Type B pancreatic cell (in vitro differentiated cells): ENCODE measurements around the gene EEF1E1. TPM values are rescaled to one million over a fixed set of nuclear protein-coding genes. Genes with fewer than 3 reads are reported as not detected.
"Not testable (repeated sequence)": the region's sequence is repeated elsewhere in the genome, so short reads cannot be mapped to it uniquely, and the experiment has no call there.

ENCODE experiments used
- DNase-seq: peaks from one replicate; pipeline ENCODE4 v3.0.0; 2021; ENCODE audit warnings: mixed read lengths; ENCODE audit not compliant: unreplicated experiment; ENCODE audit errors: extremely low spot score
- H3K27ac Mint-ChIP-seq: 2 replicates; pipeline ENCODE4 v1.8.0; 2021; ENCODE audit warnings: mild to moderate bottlenecking, mixed read lengths
- H3K27me3 Mint-ChIP-seq: 2 replicates; pipeline ENCODE4 v1.8.0; 2021; ENCODE audit warnings: mixed read lengths
- H3K36me3 Mint-ChIP-seq: 2 replicates; pipeline ENCODE4 v1.8.0; 2021; ENCODE audit warnings: mixed read lengths
- H3K4me1 Mint-ChIP-seq: one replicate; pipeline ENCODE4 v1.8.0; 2021; ENCODE audit warnings: mixed read lengths; ENCODE audit not compliant: unreplicated experiment
- H3K4me3 Mint-ChIP-seq: 2 replicates; pipeline ENCODE4 v1.8.0; 2021; ENCODE audit warnings: mild to moderate bottlenecking, mixed read lengths
- H3K9me3 Mint-ChIP-seq: 2 replicates; pipeline ENCODE4 v1.8.0; 2021; ENCODE audit warnings: mixed read lengths
- total RNA-seq: library from RNA; stranded (reverse); gene quantifications from 2 replicates; pipeline ENCODE4 v1.2.1, GENCODE V29; 2021; ENCODE audit warnings: low replicate concordance
- TF ChIP-seq, protein P1 (sequence below): fragments of 200-600 bp; sonication (generic); conservative IDR thresholded peaks from 2 replicates; pipeline ENCODE4 v1.5.0; 2021; ENCODE audit warnings: antibody characterized with exemption, mild to moderate bottlenecking

The EEF1E1 gene
- total RNA-seq, 1 donor from 2014 or later = 37.0 TPM

DNA sequence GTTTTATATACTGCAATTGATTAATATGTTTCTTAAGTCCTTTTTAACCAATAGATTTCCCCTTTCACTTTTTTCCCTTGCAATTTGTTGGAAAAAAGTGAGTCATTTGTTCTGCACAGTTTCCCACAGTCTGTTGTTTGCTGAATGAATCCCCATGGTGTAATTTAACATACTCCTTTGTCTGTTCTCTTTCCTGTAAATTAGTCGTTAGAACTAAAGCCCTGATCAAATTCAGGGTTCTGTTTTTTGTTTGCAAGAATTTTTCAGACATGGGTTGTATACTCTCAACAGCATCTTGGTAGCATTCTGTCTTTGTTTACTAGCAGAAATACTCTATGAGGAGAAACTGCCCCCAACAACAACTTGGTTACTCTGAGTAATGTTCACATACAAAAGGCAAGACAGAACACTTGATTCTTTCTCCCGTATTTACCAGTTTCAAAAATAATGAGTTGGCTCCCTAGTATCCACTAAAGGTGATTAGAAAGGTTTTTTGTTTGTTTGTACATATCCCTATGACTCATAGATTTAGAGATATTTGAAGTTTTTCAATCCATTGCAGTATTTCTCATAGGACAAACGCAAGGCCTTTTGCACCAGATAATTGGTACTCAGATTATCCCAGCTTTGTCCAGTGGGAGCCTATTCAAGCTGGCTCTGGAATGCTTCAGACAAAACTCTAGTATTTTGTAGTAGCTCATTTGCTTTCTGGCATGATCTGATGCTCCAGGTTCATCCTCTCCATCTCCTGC, 54.6 kb downstream of the EEF1E1 start:
- Mint-ChIP-seq H3K4me3 (no peak overlapping the region), H3K9me3 (peaks cover 7% of the 10 kb centered on the region), H3K27me3 (no peaks in the 10 kb centered on the region), H3K4me1 (peaks cover 10% of the 10 kb centered on the region), H3K27ac (no peak overlapping the region), H3K36me3 (peaks cover 44% of the 10 kb centered on the region)
- TF ChIP-seq, protein P1, sequence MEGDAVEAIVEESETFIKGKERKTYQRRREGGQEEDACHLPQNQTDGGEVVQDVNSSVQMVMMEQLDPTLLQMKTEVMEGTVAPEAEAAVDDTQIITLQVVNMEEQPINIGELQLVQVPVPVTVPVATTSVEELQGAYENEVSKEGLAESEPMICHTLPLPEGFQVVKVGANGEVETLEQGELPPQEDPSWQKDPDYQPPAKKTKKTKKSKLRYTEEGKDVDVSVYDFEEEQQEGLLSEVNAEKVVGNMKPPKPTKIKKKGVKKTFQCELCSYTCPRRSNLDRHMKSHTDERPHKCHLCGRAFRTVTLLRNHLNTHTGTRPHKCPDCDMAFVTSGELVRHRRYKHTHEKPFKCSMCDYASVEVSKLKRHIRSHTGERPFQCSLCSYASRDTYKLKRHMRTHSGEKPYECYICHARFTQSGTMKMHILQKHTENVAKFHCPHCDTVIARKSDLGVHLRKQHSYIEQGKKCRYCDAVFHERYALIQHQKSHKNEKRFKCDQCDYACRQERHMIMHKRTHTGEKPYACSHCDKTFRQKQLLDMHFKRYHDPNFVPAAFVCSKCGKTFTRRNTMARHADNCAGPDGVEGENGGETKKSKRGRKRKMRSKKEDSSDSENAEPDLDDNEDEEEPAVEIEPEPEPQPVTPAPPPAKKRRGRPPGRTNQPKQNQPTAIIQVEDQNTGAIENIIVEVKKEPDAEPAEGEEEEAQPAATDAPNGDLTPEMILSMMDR = no peak
- DNase-seq = no peak

DNA sequence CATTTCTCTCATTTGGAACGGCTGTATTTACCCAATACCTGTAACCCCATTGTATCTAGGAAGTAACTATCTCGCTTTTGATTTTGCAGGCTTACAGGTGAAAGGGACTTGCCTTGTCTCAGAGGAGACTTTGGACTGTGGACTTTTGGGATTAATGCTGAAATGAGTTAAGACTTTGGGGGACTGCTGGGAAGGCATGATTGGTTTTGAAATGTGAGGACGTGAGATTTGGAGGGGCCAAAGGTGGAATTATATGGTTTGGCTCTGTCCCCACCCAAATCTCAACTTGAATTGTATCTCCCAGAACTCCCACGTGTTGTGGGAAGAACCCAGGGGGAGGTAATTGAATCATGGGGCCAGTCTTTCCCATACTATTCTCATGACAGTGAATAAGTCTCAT, 56.6 kb downstream of the EEF1E1 start:
- H3K27ac Mint-ChIP-seq, DNase-seq, H3K4me3 Mint-ChIP-seq, H3K9me3 Mint-ChIP-seq, H3K27me3 Mint-ChIP-seq: not testable (repeated sequence)
- Mint-ChIP-seq H3K4me1 (peaks cover 10% of the 10 kb centered on the region), H3K36me3 (peaks cover 40% of the 10 kb centered on the region)

DNA sequence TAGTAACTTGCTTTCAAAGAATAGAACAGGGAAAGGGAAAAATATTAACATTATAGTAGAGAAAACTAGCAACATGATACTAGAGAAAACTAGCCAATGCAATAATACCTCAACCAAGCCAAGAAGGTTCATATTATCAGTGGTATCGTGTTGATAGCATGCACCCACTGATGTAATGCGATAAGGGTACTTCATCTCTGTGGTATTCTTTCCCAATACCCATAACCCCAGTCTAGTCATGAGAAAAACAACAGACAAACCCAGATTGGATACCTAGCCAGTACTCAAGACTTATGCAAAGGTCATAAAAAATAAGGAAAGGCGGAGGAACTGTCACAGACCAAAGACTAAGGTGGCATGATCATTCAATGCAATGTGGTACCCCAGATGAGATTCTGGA, 59.1 kb downstream of the EEF1E1 start:
- H3K27me3 Mint-ChIP-seq = no peaks in the 10 kb centered on the region
- H3K4me1 Mint-ChIP-seq = peaks cover 10% of the 10 kb centered on the region
- H3K36me3 Mint-ChIP-seq = peaks cover 48% of the 10 kb centered on the region
- TF ChIP-seq, protein P1 = no peak
- H3K4me3 Mint-ChIP-seq = no peak overlapping the region
- H3K27ac Mint-ChIP-seq = no peak overlapping the region
- peaks cover 7% of the 10 kb centered on the region for H3K9me3 Mint-ChIP-seq
- DNase-seq = no peak

DNA sequence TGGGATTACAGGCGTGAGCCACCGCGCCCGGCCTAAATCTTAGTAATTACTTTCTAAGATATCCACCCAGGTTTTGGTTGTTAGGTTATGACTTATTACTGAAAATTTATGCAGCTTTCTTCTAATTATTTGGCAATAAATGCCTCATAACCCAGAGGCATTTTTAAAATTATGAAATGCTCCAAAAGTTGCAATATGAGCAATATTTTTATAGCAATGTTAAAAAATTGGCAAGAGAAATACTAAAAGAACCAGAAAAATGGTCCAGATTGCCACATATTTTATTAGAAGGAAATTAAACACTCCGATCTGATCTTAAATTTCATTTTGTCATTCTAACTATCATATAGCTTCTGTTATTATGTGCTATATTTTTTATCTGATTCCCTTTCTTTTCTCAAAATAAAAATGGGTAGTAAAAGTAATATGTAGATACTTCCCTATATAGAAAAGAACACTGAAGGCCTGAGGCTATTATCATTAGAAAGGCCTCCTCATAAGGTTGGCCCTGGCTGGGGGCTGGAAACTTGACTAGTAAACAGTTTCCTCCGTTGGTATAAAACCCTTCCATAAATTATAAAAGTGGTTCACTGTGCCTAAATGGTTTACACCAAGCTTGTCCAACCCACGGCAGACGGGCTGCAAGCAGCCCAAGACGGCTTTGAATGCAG, 60.3 kb downstream of the EEF1E1 start:
- Mint-ChIP-seq H3K27ac (no peak overlapping the region), H3K9me3 (peaks cover 7% of the 10 kb centered on the region), H3K4me3 (no peak overlapping the region), H3K36me3 (peaks cover 45% of the 10 kb centered on the region), H3K27me3 (no peaks in the 10 kb centered on the region), H3K4me1 (no peaks in the 10 kb centered on the region)
- TF ChIP-seq, protein P1 = no peak
- no peak for DNase-seq

DNA sequence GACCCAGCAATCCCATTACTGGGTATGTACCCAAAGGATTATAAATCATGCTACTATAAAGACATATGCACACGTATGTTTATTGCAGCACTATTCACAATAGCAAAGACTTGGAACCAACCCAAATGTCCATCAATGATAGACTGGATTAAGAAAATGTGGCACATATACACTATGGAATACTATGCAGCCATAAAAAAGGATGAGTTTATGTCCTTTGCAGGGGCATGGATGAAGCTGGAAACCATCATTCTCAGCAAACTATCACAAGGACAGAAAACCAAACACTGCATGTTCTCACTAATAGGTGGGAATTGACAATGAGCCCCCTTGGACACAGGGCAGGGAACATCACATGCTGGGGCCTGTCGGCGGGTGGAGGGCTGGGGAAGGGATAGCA, 68.2 kb downstream of the EEF1E1 start:
- not testable (repeated sequence) for H3K27me3 Mint-ChIP-seq, H3K4me3 Mint-ChIP-seq, H3K9me3 Mint-ChIP-seq, H3K4me1 Mint-ChIP-seq, DNase-seq, H3K27ac Mint-ChIP-seq
- H3K36me3 Mint-ChIP-seq = peaks cover 37% of the 10 kb centered on the region

DNA sequence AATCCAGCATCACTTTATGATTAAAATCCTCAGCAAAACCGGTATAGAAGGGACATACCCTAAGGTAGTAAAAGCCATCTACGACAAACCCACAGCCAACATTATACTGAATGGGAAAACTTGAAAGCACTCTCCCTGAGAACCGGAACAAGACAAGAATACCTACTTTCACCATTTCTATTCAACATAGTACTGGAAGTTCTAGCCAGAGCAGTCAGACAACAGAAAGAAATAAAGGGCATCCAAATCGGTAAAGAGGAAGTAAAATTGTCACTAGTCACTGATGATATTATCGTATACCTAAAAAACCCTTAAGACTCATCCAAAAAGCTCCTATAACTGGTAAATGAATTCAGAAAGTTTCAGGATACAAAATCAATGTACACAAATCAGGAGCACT, 71.4 kb downstream of the EEF1E1 start:
- H3K4me3 Mint-ChIP-seq = no peak overlapping the region
- TF ChIP-seq, protein P1 = no peak
- peaks cover 20% of the 10 kb centered on the region for H3K4me1 Mint-ChIP-seq
- no peak for DNase-seq
- no peaks in the 10 kb centered on the region for H3K27me3 Mint-ChIP-seq
- peaks cover 5% of the 10 kb centered on the region for H3K9me3 Mint-ChIP-seq
- peaks cover 19% of the 10 kb centered on the region for H3K36me3 Mint-ChIP-seq
- no peak overlapping the region for H3K27ac Mint-ChIP-seq

Other genes with a start within 250 kb of the EEF1E1 start
- 91.5 and 94.9 TPM in 2 replicates for gene TXNDC5, start 191.8 kb downstream of the EEF1E1 start, total RNA-seq
- 8.8 and 14.2 TPM in 2 replicates for gene BLOC1S5, start 38.2 kb downstream of the EEF1E1 start, total RNA-seq